Endothelial cell of umbilical vein (primary cell): ENCODE measurements around the gene SMOC2. TPM values are rescaled to one million over a fixed set of nuclear protein-coding genes. Genes with fewer than 3 reads are reported as not detected.

Experiments used
- BruUV-seq: library from RNA; stranded (reverse); fragments of 400-500 nt; replicated peaks from 2 replicates; lab custom pipeline; 2021; lab: Mats Ljungman, UMichigan
- CTCF ChIA-PET: fragments of 300-600, 350-600 bp; sonication (Branson Sonifier 250); formaldehyde crosslinking; loops from one replicate; lab custom pipeline; 2021; ENCODE audit warnings: antibody characterized with exemption, inconsistent platforms; lab: Charles Lee
- POLR2A ChIA-PET: fragments of 300-600, 350-600 bp; sonication (Branson Sonifier 250); formaldehyde crosslinking; loops from one replicate; lab custom pipeline; 2021; ENCODE audit warnings: antibody characterized with exemption, inconsistent platforms; lab: Charles Lee
- DNase-seq: peaks from one replicate; pipeline ENCODE4 v3.0.0-alpha.2; 2011; ENCODE audit warnings: low read depth, low spot score
- FAIRE-seq: peaks from 2 replicates; lab custom pipeline; 2011; peaks lifted over from hg19 to GRCh38; lab: Jason Lieb, UNC
- H2AFZ ChIP-seq: 2 replicates; pipeline ENCODE4 v1.6.0; 2012; ENCODE audit warnings: low read depth, low read length, control low read depth, inconsistent platforms
- H3K27ac ChIP-seq: 2 replicates; pipeline ENCODE4 v1.5.1; 2011; ENCODE audit warnings: low read depth, mild to moderate bottlenecking, control low read depth, low read length, moderate library complexity; ENCODE audit not compliant: insufficient read depth
- H3K27me3 ChIP-seq, 2 experiments: 2 replicates each; pipeline versions ENCODE4 v1.6.0 to v1.6.1; 2011; ENCODE audit warnings: low read length in 2 of 2, mixed read lengths in 1 of 2; ENCODE audit not compliant: control insufficient read depth in 2 of 2, insufficient read depth in 2 of 2
- H3K36me3 ChIP-seq, 2 experiments: 2 replicates in 1 of 2; 3 replicates in 1 of 2; pipeline ENCODE4 v1.5.1; 2011; ENCODE audit warnings: low read length in 2 of 2, mild to moderate bottlenecking in 1 of 2, moderate library complexity in 1 of 2; ENCODE audit not compliant: control insufficient read depth in 2 of 2, insufficient read depth in 2 of 2; ENCODE audit errors: extremely low read depth in 1 of 2
- H3K4me1 ChIP-seq: 3 replicates; pipeline ENCODE4 v1.5.1; 2011; ENCODE audit warnings: mild to moderate bottlenecking, low read length; ENCODE audit not compliant: control insufficient read depth, insufficient read depth; ENCODE audit errors: extremely low read depth
- H3K4me2 ChIP-seq: 2 replicates; pipeline ENCODE4 v1.6.1; 2011; ENCODE audit warnings: low read length, control low read depth, mixed read lengths; ENCODE audit not compliant: insufficient read depth
- H3K4me3 ChIP-seq, 3 experiments: fragments of 200-600 bp in 1 of 3; sonication (generic), shearing (Covaris generic) in 1 of 3; replicated peaks in 1 of 3; 2 replicates each; pipeline ENCODE4 v1.5.1; 2011 to 2016; ENCODE audit warnings: control low read depth in 3 of 3, low read length in 3 of 3, mild to moderate bottlenecking in 2 of 3, inconsistent platforms in 1 of 3, low read depth in 1 of 3, moderate library complexity in 1 of 3; ENCODE audit not compliant: insufficient read depth in 1 of 3
- H3K79me2 ChIP-seq: 2 replicates; pipeline ENCODE4 v1.6.0; 2012; ENCODE audit warnings: low read length, inconsistent platforms; ENCODE audit not compliant: control insufficient read depth, insufficient read depth
- H3K9ac ChIP-seq: replicated peaks from 2 replicates; pipeline ENCODE3; 2011; ENCODE audit warnings: low read length, control low read depth; ENCODE audit not compliant: insufficient read depth; ENCODE audit errors: extremely low read depth
- H3K9me1 ChIP-seq: replicated peaks from 3 replicates; pipeline ENCODE4 v1.6.0; 2011; ENCODE audit warnings: mild to moderate bottlenecking, low read length; ENCODE audit not compliant: control insufficient read depth, insufficient read depth; ENCODE audit errors: extremely low read depth
- H3K9me3 ChIP-seq: replicated peaks from 2 replicates; pipeline ENCODE4 v1.5.1; 2012; ENCODE audit warnings: low read length, inconsistent platforms; ENCODE audit not compliant: control insufficient read depth, insufficient read depth
- H4K20me1 ChIP-seq: replicated peaks from 2 replicates; pipeline ENCODE3; 2011; ENCODE audit warnings: mild to moderate bottlenecking, low read length; ENCODE audit not compliant: control insufficient read depth, insufficient read depth; ENCODE audit errors: extremely low read depth
- CTCF ChIP-seq, 2 donors: IDR thresholded peaks; 1 replicate in 1 of 2; 2 replicates in 1 of 2; pipeline ENCODE4 v1.5.1; 2011; ENCODE audit warnings: low read length in 2 of 2, mild to moderate bottlenecking in 2 of 2, moderate library complexity in 2 of 2, control low read depth in 1 of 2, inconsistent platforms in 1 of 2, low read depth in 1 of 2; ENCODE audit not compliant: insufficient read depth in 1 of 2; ENCODE audit errors: extremely low read depth in 1 of 2
- EZH2 ChIP-seq: IDR thresholded peaks from 2 replicates; pipeline ENCODE4 v1.6.1; 2012; ENCODE audit warnings: borderline replicate concordance, low read depth, mild to moderate bottlenecking, moderate library complexity, low read length, inconsistent platforms; ENCODE audit not compliant: severe bottlenecking
- FOS ChIP-seq: IDR thresholded peaks from 2 replicates; pipeline ENCODE4 v1.6.1; 2011; ENCODE audit warnings: mild to moderate bottlenecking, low read length, moderate library complexity, borderline replicate concordance; ENCODE audit not compliant: insufficient read depth
- GATA2 ChIP-seq: IDR thresholded peaks from 2 replicates; pipeline ENCODE4 v1.7.0; 2011; ENCODE audit warnings: low read depth, mild to moderate bottlenecking, moderate library complexity, mixed read lengths, low read length; ENCODE audit not compliant: insufficient read length, insufficient read depth
- JUN ChIP-seq: IDR thresholded peaks from 2 replicates; pipeline ENCODE4 v1.6.1; 2011; ENCODE audit warnings: borderline replicate concordance, low read depth; ENCODE audit not compliant: insufficient read length, insufficient read depth
- MYC ChIP-seq: IDR thresholded peaks from one replicate; pipeline ENCODE4 v1.6.1; 2011; ENCODE audit warnings: mild to moderate bottlenecking, low read depth, low read length
- POLR2A ChIP-seq: IDR thresholded peaks from 2 replicates; pipeline ENCODE4 v1.6.1; 2012; ENCODE audit warnings: low read depth, mild to moderate bottlenecking, control low read depth, low read length
- POLR2AphosphoS5 ChIP-seq: IDR thresholded peaks from 2 replicates; pipeline ENCODE4 v1.6.1; 2012; ENCODE audit warnings: low read depth, mild to moderate bottlenecking, control low read depth, low read length, moderate library complexity; ENCODE audit not compliant: insufficient read depth
- dilution Hi-C: fragments of 300-500 bp; cut with MboI; formaldehyde crosslinking; loops from one replicate; pipeline ENCODE4 v1.15.0; 2019; ENCODE audit warnings: low sequenced_read_pairs; ENCODE audit not compliant: extremely low pct_ligation_motif_present
- intact Hi-C: fragments of 100-400 bp; cut with micrococcal nuclease; formaldehyde crosslinking; loops from one replicate; pipeline ENCODE4 v1.10.0; 2022
- polyA plus RNA-seq, 4 experiments: library from polyadenylated mRNA; depleted of rRNA in 3 of 4; stranded (reverse) in 3 of 4; unstranded in 1 of 4; fragments of >200 nt; gene quantifications; 2 replicates each; pipeline versions ENCODE4 v1.2.1 to v1.2.3, GENCODE V29; 2011 to 2012; ENCODE audit warnings: missing spikeins in 1 of 4
- total RNA-seq: library from RNA; stranded (reverse); gene quantifications from 2 replicates; pipeline ENCODE4 v1.2.3, GENCODE V29; 2021
- TF ChIP-seq, protein P1 (sequence below): IDR thresholded peaks from 2 replicates; pipeline ENCODE4 v1.6.1; 2011; ENCODE audit not compliant: insufficient read depth, insufficient read length

SMOC2 gene
- total and polyA plus RNA-seq, 2 donors (not counting 3 experiments of a cell fraction or from before 2014, with no cell fraction given) = not detected

GRCh38 chr6:168562576-168563151 is 121.7 kb downstream of the SMOC2 start:
- no peaks in the 10 kb centered on the region for H3K36me3 ChIP-seq
- no peak overlapping the region for H3K27ac ChIP-seq
- no TSS peak for BruUV-seq
- dilution Hi-C loops (no loop called here), intact Hi-C loops (no loop called here)
- no peaks in the 10 kb centered on the region for H3K79me2 ChIP-seq
- TF ChIP-seq POLR2AphosphoS5 (no peak), GATA2 (no peak), EZH2 (no peak), POLR2A (no peak), CTCF (IDR thresholded peaks at IDR 0.05; ENCODE audit: extremely low read depth in 1 of 2, insufficient read depth in 1 of 2, low read depth in 1 of 2, low read length in 2 of 2) (no peak), MYC (no peak), JUN (no peak), FOS (no peak)
- TF ChIP-seq, protein P1, sequence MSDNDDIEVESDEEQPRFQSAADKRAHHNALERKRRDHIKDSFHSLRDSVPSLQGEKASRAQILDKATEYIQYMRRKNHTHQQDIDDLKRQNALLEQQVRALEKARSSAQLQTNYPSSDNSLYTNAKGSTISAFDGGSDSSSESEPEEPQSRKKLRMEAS = no peak
- no peak overlapping the region for H3K4me2 ChIP-seq
- POLR2A ChIA-PET = no interaction called here
- H3K4me1 ChIP-seq = no peaks in the 10 kb centered on the region
- H3K9me1 ChIP-seq = no peaks in the 10 kb centered on the region
- DNase-seq (no peak), FAIRE-seq (no peak)
- H3K4me3 ChIP-seq = no peak overlapping the region
- H2AFZ ChIP-seq = no peak overlapping the region
- no peaks in the 10 kb centered on the region for H4K20me1 ChIP-seq
- no peaks in the 10 kb centered on the region for H3K27me3 ChIP-seq
- peaks cover 6% of the 10 kb centered on the region for H3K9me3 ChIP-seq
- CTCF ChIA-PET = no interaction called here
- no peak overlapping the region for H3K9ac ChIP-seq
